Skeletal muscle cell (primary cell): ENCODE data around the gene BCAT1.
A peak's percentile ranks its signal among the peaks of the same experiment; 100 is the strongest.

Experiments used
- DNase-seq: peaks from one replicate; pipeline ENCODE4 v3.0.0-alpha.2; 2010; ENCODE audit warnings: low read depth
- H3K4me3 ChIP-seq: 2 replicates; pipeline ENCODE4 v1.5.1; 2011; ENCODE audit warnings: low read depth, mild to moderate bottlenecking, control low read depth, low read length, moderate library complexity

The BCAT1 gene

GRCh38 chr12:24903329-24904088 lies 45.4 kb downstream of the BCAT1 start:
- no peak for DNase-seq
- peak overlapping the region; percentile 45 for H3K4me3 ChIP-seq

GRCh38 chr12:24902511-24903328 lies 46.2 kb downstream of the BCAT1 start:
- DNase-seq, result no peak
- peak overlapping the region; percentile 45 for H3K4me3 ChIP-seq

GRCh38 chr12:24901576-24902461 lies 47.1 kb downstream of the BCAT1 start:
- DNase-seq, result no peak
- H3K4me3 ChIP-seq, result peak overlapping the region; percentile 45

- no peak for DNase-seq
- H3K4me3 ChIP-seq, result no peak overlapping the region
These were observed 48.7 kb downstream of the BCAT1 start for GRCh38 chr12:24900196-24900595.

GRCh38 chr12:24899503-24900075 lies 49.3 kb downstream of the BCAT1 start:
- no peak overlapping the region for H3K4me3 ChIP-seq
- DNase-seq, result no peak

GRCh38 chr12:24898606-24899005 lies 50.3 kb downstream of the BCAT1 start:
- H3K4me3 ChIP-seq, result no peak overlapping the region
- DNase-seq, result no peak

GRCh38 chr12:24898185-24898584 lies 50.7 kb downstream of the BCAT1 start:
- H3K4me3 ChIP-seq, result no peak overlapping the region
- no peak for DNase-seq

GRCh38 chr12:24896171-24896570 lies 52.7 kb downstream of the BCAT1 start:
- H3K4me3 ChIP-seq, result no peak overlapping the region

GRCh38 chr12:24895612-24896011 lies 53.3 kb downstream of the BCAT1 start:
- no peak for DNase-seq

More at GRCh38 chr12:24896171-24896570, 52.7 kb downstream of the BCAT1 start:
- no peak for DNase-seq

GRCh38 chr12:24894879-24895278 lies 54.0 kb downstream of the BCAT1 start:
- no peak overlapping the region for H3K4me3 ChIP-seq
- DNase-seq, result no peak

More at GRCh38 chr12:24895612-24896011, 53.3 kb downstream of the BCAT1 start:
- H3K4me3 ChIP-seq, result no peak overlapping the region

GRCh38 chr12:24890048-24890803 lies 58.7 kb downstream of the BCAT1 start:
- H3K4me3 ChIP-seq, result no peak overlapping the region

GRCh38 chr12:24889411-24889810 lies 59.5 kb downstream of the BCAT1 start:
- H3K4me3 ChIP-seq, result no peak overlapping the region
- DNase-seq, result no peak

More at GRCh38 chr12:24890048-24890803, 58.7 kb downstream of the BCAT1 start:
- no peak for DNase-seq

GRCh38 chr12:24888813-24889212 lies 60.1 kb downstream of the BCAT1 start:
- no peak overlapping the region for H3K4me3 ChIP-seq
- DNase-seq, result no peak

- no peak overlapping the region for H3K4me3 ChIP-seq
- no peak for DNase-seq
These were observed 64.0 kb downstream of the BCAT1 start for GRCh38 chr12:24884911-24885310.

- H3K4me3 ChIP-seq, result no peak overlapping the region
- DNase-seq, result no peak
These were observed 67.1 kb downstream of the BCAT1 start for GRCh38 chr12:24881724-24882371.

GRCh38 chr12:24881227-24881626 lies 67.7 kb downstream of the BCAT1 start:
- DNase-seq, result no peak
- H3K4me3 ChIP-seq, result no peak overlapping the region

- no peak overlapping the region for H3K4me3 ChIP-seq
- no peak for DNase-seq
These were observed 68.2 kb downstream of the BCAT1 start for GRCh38 chr12:24880732-24881131.

- no peak for DNase-seq
- no peak overlapping the region for H3K4me3 ChIP-seq
These were observed 69.3 kb downstream of the BCAT1 start for GRCh38 chr12:24879644-24880043.
